ENCODE results near the gene NRSN2. TPM values are rescaled to one million over a fixed set of nuclear protein-coding genes. Genes with fewer than 3 reads are reported as not detected.
"Not testable (repeated sequence)": the region's sequence is repeated elsewhere in the genome, so short reads cannot be mapped to it uniquely, and the experiment has no call there.

The NRSN2 gene
- total RNA-seq, 4 donors from 2014 or later = 1.3 to 4.7 (median 2.2) TPM

DNA sequence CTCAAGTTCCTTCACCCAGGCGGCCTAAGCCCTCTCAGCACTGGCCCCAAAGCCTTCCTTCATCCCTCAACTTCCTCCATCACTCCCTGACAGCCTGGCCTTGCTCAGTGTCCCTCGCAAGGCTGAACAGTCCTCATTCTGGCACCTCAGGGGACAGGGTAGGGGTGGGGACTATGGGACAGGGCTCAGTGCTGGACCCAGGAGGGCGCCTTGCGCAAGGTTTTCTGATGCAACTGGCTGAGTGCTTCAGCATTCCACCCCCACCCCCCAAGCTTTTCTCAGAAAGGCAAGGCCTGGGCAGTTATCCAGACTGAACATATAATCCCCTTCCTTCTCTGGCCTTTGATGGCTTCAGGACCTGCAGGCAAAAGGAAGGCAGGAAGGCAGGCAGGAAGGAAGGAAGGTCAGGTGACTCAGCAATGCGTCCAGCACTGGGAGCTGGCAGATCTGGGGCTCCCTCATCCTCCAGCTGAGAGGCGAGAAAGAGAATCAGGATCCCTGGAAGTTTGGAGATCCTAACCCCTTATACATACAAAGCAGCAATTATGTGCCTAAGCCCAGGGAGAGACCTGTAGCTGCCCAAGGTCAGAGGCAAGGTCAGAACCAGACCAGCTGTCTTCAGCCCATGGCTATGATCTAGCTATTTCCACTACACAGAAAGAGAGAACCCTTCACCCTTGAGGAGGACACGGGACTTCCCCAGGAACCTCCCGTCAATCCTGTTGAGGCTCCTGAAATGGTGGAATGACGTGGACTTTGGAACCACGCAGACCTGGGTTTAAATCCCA lies 25.0 kb downstream of the NRSN2 start:
- Histone ChIP-seq H3K27ac (peak overlapping the region; percentile 66 to 81 (median 71)), H3K36me3 (no peaks in the 10 kb centered on the region), H3K4me3 (no peak overlapping the region), H3K4me1 (peaks cover 15 to 17% of the 10 kb centered on the region in 2 donors), H3K9me3 (no peaks in the 10 kb centered on the region), H3K27me3 (no peaks in the 10 kb centered on the region)
- in situ Hi-C loops (cut with MboI; ENCODE audit: low sequenced_read_pairs in 4 of 4) (no loop called here), intact Hi-C loops (cut with DNase I; ENCODE audit: low total_unique reads) (no loop called here)
- no peak for TF ChIP-seq POLR2A (IDR thresholded peaks at IDR 0.05)
- TF ChIP-seq, protein P1, sequence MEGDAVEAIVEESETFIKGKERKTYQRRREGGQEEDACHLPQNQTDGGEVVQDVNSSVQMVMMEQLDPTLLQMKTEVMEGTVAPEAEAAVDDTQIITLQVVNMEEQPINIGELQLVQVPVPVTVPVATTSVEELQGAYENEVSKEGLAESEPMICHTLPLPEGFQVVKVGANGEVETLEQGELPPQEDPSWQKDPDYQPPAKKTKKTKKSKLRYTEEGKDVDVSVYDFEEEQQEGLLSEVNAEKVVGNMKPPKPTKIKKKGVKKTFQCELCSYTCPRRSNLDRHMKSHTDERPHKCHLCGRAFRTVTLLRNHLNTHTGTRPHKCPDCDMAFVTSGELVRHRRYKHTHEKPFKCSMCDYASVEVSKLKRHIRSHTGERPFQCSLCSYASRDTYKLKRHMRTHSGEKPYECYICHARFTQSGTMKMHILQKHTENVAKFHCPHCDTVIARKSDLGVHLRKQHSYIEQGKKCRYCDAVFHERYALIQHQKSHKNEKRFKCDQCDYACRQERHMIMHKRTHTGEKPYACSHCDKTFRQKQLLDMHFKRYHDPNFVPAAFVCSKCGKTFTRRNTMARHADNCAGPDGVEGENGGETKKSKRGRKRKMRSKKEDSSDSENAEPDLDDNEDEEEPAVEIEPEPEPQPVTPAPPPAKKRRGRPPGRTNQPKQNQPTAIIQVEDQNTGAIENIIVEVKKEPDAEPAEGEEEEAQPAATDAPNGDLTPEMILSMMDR (IDR thresholded peaks at IDR 0.05 in 4 of 5, conservative IDR thresholded peaks at IDR 0.05 in 1 of 5) = no peak
- ATAC-seq (peak; percentile 80 to 90), DNase-seq (peak; percentile 48 to 86)

DNA sequence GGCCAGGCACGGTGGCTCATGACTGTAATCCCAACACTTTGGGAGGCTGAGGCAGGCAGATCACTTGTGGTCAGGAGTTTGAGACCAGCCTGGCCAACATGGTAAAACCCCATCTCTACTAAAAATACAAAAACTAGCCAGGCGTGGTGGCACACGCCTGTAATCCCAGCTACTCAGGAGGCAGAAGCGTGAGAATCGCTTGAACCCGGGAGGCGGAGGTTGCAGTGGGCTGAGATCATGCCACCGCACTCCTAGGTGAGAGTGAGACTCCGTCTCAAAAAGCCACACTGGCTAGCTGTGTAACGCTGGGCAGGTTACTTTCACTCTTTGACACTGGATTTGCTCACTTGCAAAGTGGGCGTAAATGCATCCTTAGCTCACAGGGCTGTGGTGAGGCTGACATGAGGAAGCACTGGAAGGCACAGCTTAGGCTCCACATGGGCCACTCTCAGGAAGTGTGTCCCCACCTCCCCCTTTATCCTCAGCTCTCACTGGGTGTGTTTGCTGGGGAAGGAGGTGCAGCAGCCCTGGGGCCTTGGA lies 25.7 kb downstream of the NRSN2 start:
- ATAC-seq; DNase-seq; H3K36me3 ChIP-seq; in situ Hi-C loops (cut with MboI; ENCODE audit: low sequenced_read_pairs in 4 of 4); H3K27me3 ChIP-seq; intact Hi-C loops (cut with DNase I; ENCODE audit: low total_unique reads); H3K4me3 ChIP-seq; H3K9me3 ChIP-seq: not testable (repeated sequence)
- H3K27ac ChIP-seq = peak overlapping the region; percentile 66 to 81 (median 71)
- peaks cover 15 to 17% of the 10 kb centered on the region in 2 donors for H3K4me1 ChIP-seq

DNA sequence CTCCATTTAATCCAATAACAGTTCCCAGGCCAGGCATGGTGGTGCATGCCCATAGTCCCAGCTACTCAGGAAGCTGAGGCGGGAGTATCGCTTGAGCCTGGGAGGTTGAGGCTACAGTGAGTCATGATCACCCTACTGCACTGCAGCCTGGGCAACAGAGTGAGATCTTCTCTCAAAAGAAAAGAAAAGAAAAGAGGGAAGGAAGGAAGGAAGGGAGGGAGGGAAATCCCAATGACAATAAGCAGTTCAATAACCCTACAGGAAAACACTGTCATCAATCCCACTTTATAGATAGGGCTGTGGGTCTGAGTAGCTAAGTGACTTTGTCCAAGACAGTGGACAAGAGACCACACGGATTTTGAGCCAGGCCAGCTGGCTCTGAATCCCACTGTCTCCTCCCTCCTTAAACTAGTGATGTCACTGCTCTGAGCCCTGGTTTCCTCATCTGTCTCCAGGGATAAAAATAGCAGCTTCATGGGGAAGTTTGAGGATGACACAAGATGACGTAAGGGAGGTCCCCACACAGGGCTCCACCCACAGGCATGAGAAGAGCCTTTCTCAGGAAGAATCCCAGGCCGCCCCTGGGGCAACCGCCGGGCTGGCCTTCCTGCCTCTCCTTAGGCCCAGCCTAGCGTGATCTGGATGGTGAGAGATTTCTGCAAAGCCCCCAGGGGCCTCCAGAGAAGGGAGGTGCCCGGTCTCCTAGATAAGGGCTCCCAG lies 26.4 kb downstream of the NRSN2 start:
- peak in 1 of 2 donors; percentile 5 for ATAC-seq
- DNase-seq = peak in 1 of 2 donors; percentile 30
- in situ Hi-C loops (cut with MboI; ENCODE audit: low sequenced_read_pairs in 4 of 4) = no loop called here

DNA sequence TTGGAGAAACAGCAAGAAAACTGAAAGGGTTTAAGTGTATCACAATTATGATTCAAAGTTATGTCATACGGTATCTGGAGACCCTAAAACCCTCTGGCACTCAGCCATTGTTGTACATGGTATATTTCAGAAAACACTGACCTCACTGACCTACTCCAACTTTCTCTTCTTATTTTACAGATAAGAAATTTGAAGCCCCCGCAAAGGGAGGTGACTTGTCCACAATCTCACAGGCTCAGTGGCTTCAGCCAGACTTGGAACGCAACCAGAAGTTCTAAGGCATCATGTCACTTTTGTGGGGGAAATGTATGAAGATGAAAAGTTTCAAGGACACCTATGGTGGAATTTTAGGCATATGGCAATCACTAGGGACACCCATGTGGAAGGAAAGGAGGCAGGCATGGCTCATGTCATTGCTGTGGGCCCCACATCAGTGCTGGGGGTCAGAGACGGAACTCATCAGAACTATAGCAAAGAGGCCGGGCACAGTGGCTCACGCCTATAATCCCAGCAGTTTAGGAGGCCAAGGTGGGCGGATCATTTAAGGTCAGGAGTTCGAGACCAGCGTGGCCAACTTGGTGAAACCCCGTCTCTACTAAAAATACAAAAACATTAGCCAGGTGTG lies 28.5 kb downstream of the NRSN2 start:
- no peak overlapping the region for H3K27ac ChIP-seq
- TF ChIP-seq POLR2A (IDR thresholded peaks at IDR 0.05) = no peak
- TF ChIP-seq, protein P1 (IDR thresholded peaks at IDR 0.05 in 4 of 5, conservative IDR thresholded peaks at IDR 0.05 in 1 of 5) = no peak
- H3K27me3 ChIP-seq = peaks cover 0 to 6% (median 0%) of the 10 kb centered on the region in 3 donors
- no peak for DNase-seq
- intact Hi-C loops (cut with DNase I; ENCODE audit: low total_unique reads) (no loop called here), in situ Hi-C loops (cut with MboI; ENCODE audit: low sequenced_read_pairs in 4 of 4) (no loop called here)
- ATAC-seq = no peak
- H3K9me3 ChIP-seq = no peaks in the 10 kb centered on the region
- H3K4me3 ChIP-seq = no peak overlapping the region
- H3K36me3 ChIP-seq = no peaks in the 10 kb centered on the region
- peaks cover 15 to 17% of the 10 kb centered on the region in 2 donors for H3K4me1 ChIP-seq

More for the DNA sequence above, 26.4 kb downstream of the NRSN2 start:
- TF ChIP-seq, protein P1 (IDR thresholded peaks at IDR 0.05 in 4 of 5, conservative IDR thresholded peaks at IDR 0.05 in 1 of 5) = no peak
- no peak for TF ChIP-seq POLR2A (IDR thresholded peaks at IDR 0.05)
- H3K27ac ChIP-seq = peak overlapping the region in 1 of 4 donors; percentile 15
- intact Hi-C loops (cut with DNase I; ENCODE audit: low total_unique reads) = no loop called here
- no peaks in the 10 kb centered on the region for H3K27me3 ChIP-seq
- H3K9me3 ChIP-seq = no peaks in the 10 kb centered on the region
- peaks cover 15 to 17% of the 10 kb centered on the region in 2 donors for H3K4me1 ChIP-seq
- no peaks in the 10 kb centered on the region for H3K36me3 ChIP-seq
- no peak overlapping the region for H3K4me3 ChIP-seq

All from gastrocnemius medialis (tissue), 4 donors.